Hepatocyte (in vitro differentiated cells): Measurements from ENCODE around the gene TEC. TPM values are rescaled to one million over a fixed set of nuclear protein-coding genes. Genes with fewer than 3 reads are reported as not detected.
"Not testable (repeated sequence)": the region's sequence is repeated elsewhere in the genome, so short reads cannot be mapped to it uniquely, and the experiment has no call there.

ENCODE experiments used
- DNase-seq: peaks from one replicate; pipeline ENCODE4 v3.0.0-alpha.2; 2016; ENCODE audit warnings: low spot score
- H2AFZ ChIP-seq: fragments of 200-600 bp; sonication (generic); 2 replicates; pipeline ENCODE4 v1.6.0; 2016; ENCODE audit warnings: antibody characterized with exemption, mild to moderate bottlenecking
- H3K27ac ChIP-seq: fragments of 200-600 bp; sonication (generic); 2 replicates; pipeline ENCODE4 v1.5.1; 2016; ENCODE audit warnings: mild to moderate bottlenecking
- H3K27me3 ChIP-seq: fragments of 200-600 bp; sonication (generic); 2 replicates; pipeline ENCODE4 v1.6.1; 2016
- H3K36me3 ChIP-seq: fragments of 200-600 bp; sonication (generic); replicated peaks from 2 replicates; pipeline ENCODE4 v1.5.1; 2016; ENCODE audit warnings: low read depth; ENCODE audit not compliant: insufficient read depth
- H3K4me1 ChIP-seq: fragments of 200-600 bp; sonication (generic); 2 replicates; pipeline ENCODE4 v1.5.1; 2016; ENCODE audit warnings: mild to moderate bottlenecking, moderate library complexity; ENCODE audit not compliant: insufficient read depth
- H3K4me2 ChIP-seq: fragments of 200-600 bp; sonication (generic); 2 replicates; pipeline ENCODE4 v1.6.0; 2016
- H3K4me3 ChIP-seq: fragments of 200-600 bp; sonication (generic); 2 replicates; pipeline ENCODE4 v1.5.1; 2016; ENCODE audit warnings: mild to moderate bottlenecking
- H3K79me2 ChIP-seq: fragments of 200-600 bp; sonication (generic); 2 replicates; pipeline ENCODE4 v1.6.0; 2017; ENCODE audit warnings: mild to moderate bottlenecking
- H3K9me2 ChIP-seq: fragments of 200-600 bp; sonication (generic); replicated peaks from 2 replicates; pipeline ENCODE4 v1.6.0; 2017; ENCODE audit warnings: mild to moderate bottlenecking; ENCODE audit not compliant: insufficient read depth
- H3K9me3 ChIP-seq: fragments of 200-600 bp; sonication (generic); 2 replicates; pipeline ENCODE4 v1.5.1; 2016; ENCODE audit warnings: low read depth, mild to moderate bottlenecking
- H4K20me1 ChIP-seq: fragments of 200-600 bp; sonication (generic); 2 replicates; pipeline ENCODE4 v1.6.0; 2016; ENCODE audit warnings: mild to moderate bottlenecking; ENCODE audit not compliant: insufficient read depth, poor library complexity, severe bottlenecking
- CTCF ChIP-seq: fragments of 200-600 bp; sonication (generic); IDR thresholded peaks from 2 replicates; pipeline ENCODE4 v1.5.1; 2016; ENCODE audit warnings: antibody characterized with exemption, mild to moderate bottlenecking; ENCODE audit not compliant: poor library complexity
- EZH2 ChIP-seq: fragments of 200-600 bp; sonication (generic); IDR thresholded peaks from 2 replicates; pipeline ENCODE4 v1.6.1; 2016; ENCODE audit warnings: antibody characterized with exemption, mild to moderate bottlenecking, borderline replicate concordance
- EZH2phosphoT487 ChIP-seq: fragments of 200-600 bp; sonication (generic); IDR thresholded peaks from one replicate; pipeline ENCODE4 v1.6.1; 2018; ENCODE audit warnings: antibody characterized with exemption, mild to moderate bottlenecking, low read depth, moderate library complexity; ENCODE audit not compliant: unreplicated experiment, severe bottlenecking
- WGBS: methylation state at CpG from one replicate; pipeline ENCODE4 v1.1.6; 2016; ENCODE audit warnings: low lambda C conversion rate; ENCODE audit errors: missing lambda C conversion rate; 5-methylcytosine and 5-hydroxymethylcytosine counted together
- polyA plus RNA-seq: library from polyadenylated mRNA; unstranded; fragments of >200 nt; fragmentation: Nextera tagmentation; extraction: Ambion mirVana; gene quantifications from 2 replicates; pipeline ENCODE4 v1.2.1, GENCODE V29; 2016
- total RNA-seq: library from RNA; depleted of rRNA; stranded (reverse); fragments of >200 nt; gene quantifications from 2 replicates; pipeline ENCODE4 v1.2.3, GENCODE V29; 2014

TEC gene
- total and polyA plus RNA-seq, 2 experiments from 2014 or later, result 1.3 to 2.1 TPM

GRCh38 chr4:48189731-48190130, 79.9 kb downstream of the TEC start:
- H3K9me2 ChIP-seq, result no peaks in the 10 kb centered on the region
- WGBS, result 98% methylated on average over 2 of the region's 2 CpGs
- H3K9me3 ChIP-seq, result no peaks in the 10 kb centered on the region
- no peaks in the 10 kb centered on the region for H3K79me2 ChIP-seq
- H3K27ac ChIP-seq, result no peak overlapping the region
- H4K20me1 ChIP-seq, result no peaks in the 10 kb centered on the region
- H2AFZ ChIP-seq, result no peak overlapping the region
- H3K27me3 ChIP-seq, result no peaks in the 10 kb centered on the region
- no peak for TF ChIP-seq CTCF
- TF ChIP-seq EZH2phosphoT487, result no peak
- no peak for TF ChIP-seq EZH2
- no peaks in the 10 kb centered on the region for H3K4me1 ChIP-seq
- H3K4me2 ChIP-seq, result no peak overlapping the region
- DNase-seq, result no peak
- H3K36me3 ChIP-seq, result no peaks in the 10 kb centered on the region
- H3K4me3 ChIP-seq, result no peak overlapping the region

GRCh38 chr4:48188390-48188789, 81.2 kb downstream of the TEC start:
- TF ChIP-seq EZH2phosphoT487 (no peak), CTCF (no peak), EZH2 (no peak)
- no peaks in the 10 kb centered on the region for H3K9me3 ChIP-seq
- H3K36me3 ChIP-seq, result no peaks in the 10 kb centered on the region
- H3K9me2 ChIP-seq, result no peaks in the 10 kb centered on the region
- H3K27ac ChIP-seq, result no peak overlapping the region
- no peak overlapping the region for H3K4me3 ChIP-seq
- no peaks in the 10 kb centered on the region for H3K79me2 ChIP-seq
- WGBS, result 98% methylated on average over 2 of the region's 2 CpGs
- H2AFZ ChIP-seq, result no peak overlapping the region
- no peaks in the 10 kb centered on the region for H4K20me1 ChIP-seq
- no peak overlapping the region for H3K4me2 ChIP-seq
- H3K27me3 ChIP-seq, result no peaks in the 10 kb centered on the region
- H3K4me1 ChIP-seq, result no peaks in the 10 kb centered on the region
- no peak for DNase-seq

GRCh38 chr4:48187813-48188212, 81.8 kb downstream of the TEC start:
- H3K9me3 ChIP-seq, result no peaks in the 10 kb centered on the region
- TF ChIP-seq EZH2 (no peak), CTCF (no peak), EZH2phosphoT487 (no peak)
- no peaks in the 10 kb centered on the region for H3K4me1 ChIP-seq
- 75% methylated on average over 2 of the region's 2 CpGs for WGBS
- peak overlapping the region; percentile 1 for H3K27ac ChIP-seq
- no peaks in the 10 kb centered on the region for H3K36me3 ChIP-seq
- no peak overlapping the region for H3K4me3 ChIP-seq
- no peak overlapping the region for H2AFZ ChIP-seq
- H3K9me2 ChIP-seq, result no peaks in the 10 kb centered on the region
- no peaks in the 10 kb centered on the region for H3K79me2 ChIP-seq
- no peaks in the 10 kb centered on the region for H4K20me1 ChIP-seq
- no peaks in the 10 kb centered on the region for H3K27me3 ChIP-seq
- DNase-seq, result no peak
- no peak overlapping the region for H3K4me2 ChIP-seq

GRCh38 chr4:48187066-48187465, 82.6 kb downstream of the TEC start:
- H3K4me1 ChIP-seq, H3K27ac ChIP-seq, H3K27me3 ChIP-seq, H3K4me3 ChIP-seq, H3K9me3 ChIP-seq, DNase-seq, H3K4me2 ChIP-seq, H3K36me3 ChIP-seq, H3K9me2 ChIP-seq, H4K20me1 ChIP-seq, H3K79me2 ChIP-seq, H2AFZ ChIP-seq: not testable (repeated sequence)
- WGBS, result 63% methylated on average over 4 of the region's 5 CpGs

- not testable (repeated sequence) for H3K9me3 ChIP-seq, DNase-seq, H2AFZ ChIP-seq, H3K27me3 ChIP-seq, H3K36me3 ChIP-seq, H3K9me2 ChIP-seq, H4K20me1 ChIP-seq, H3K4me2 ChIP-seq, H3K27ac ChIP-seq, H3K79me2 ChIP-seq, H3K4me3 ChIP-seq, H3K4me1 ChIP-seq
- WGBS, result 100% methylated on average over 6 of the region's 33 CpGs
Measured at GRCh38 chr4:48186394-48186793, 83.2 kb downstream of the TEC start.
